Heart left ventricle (tissue), 13 donors: ENCODE data around the gene DNM1L.

Experiments used
- POLR2A ChIP-seq, 2 donors: fragments of 450-650 bp; IDR thresholded peaks; one replicate each; pipeline ENCODE4 v1.6.1; 2017; ENCODE audit warnings: antibody characterized with exemption in 2 of 2, mild to moderate bottlenecking in 2 of 2, moderate library complexity in 2 of 2
- TF ChIP-seq, protein P1 (sequence below), 12 donors: fragments of 200-600 bp; sonication (generic) in 4 of 12; IDR thresholded peaks; one replicate each; pipeline versions ENCODE4 v1.5.0 to v1.8.0; 2018 to 2022; ENCODE audit warnings: antibody characterized with exemption in 12 of 12, mild to moderate bottlenecking in 5 of 12
- donor health status: ischemic (EF 13 %, LVEDD 7.1; RV severe dilation, severe dysfunction).
- donor health status: DM: no; HTN: yes; CAD: no.
- donor health status: DM: no; HTN: no; CAD: no.
- donor health status: ischemic (EF 25% LVEDD 6.9; RV normal size, moderate dysfunction).
- donor health status: ischemic (EF 25% LVEDD 5.7; RV mildly dilated, moderate dysfunction).
- donor health status: ischemic (EF 35%, LVEDD 5.7; RV mildly dilated, moderate dysfunction).
- donor health status: nonischemic (EF 11% LVEDD 7.7; RV severe dilation, severe dysfunction).
- donor health status: DM: yes; HTN: yes; CAD: no.
- donor health status: PGD.
- donor health status: ischemic (EF 29% LVEDD 5.4; RV normal size, mild dysfunction).
- donor health status: nonischemic (EF 23%, LVEDD 6.1; RV moderate dilation, normal function).

DNA sequence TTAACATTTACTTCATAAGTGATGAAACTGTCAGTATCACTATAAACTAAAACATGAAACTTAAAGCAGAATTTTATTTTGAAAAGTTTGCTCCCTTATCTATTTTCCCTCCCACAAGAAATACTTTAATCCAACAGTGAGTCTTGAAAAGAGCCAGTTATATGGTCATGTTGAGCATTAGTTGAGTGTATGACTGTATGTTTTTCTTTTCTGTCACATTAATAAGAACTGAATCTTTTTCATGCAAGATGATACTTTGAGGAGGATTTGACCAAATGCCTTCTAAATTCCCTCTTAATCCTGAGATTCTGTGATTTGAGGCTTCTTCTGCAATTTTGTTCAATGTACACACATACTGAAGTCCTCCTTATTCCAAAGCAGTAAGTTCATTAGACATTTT is 110.3 kb downstream of the DNM1L start:
- TF ChIP-seq, protein P1, sequence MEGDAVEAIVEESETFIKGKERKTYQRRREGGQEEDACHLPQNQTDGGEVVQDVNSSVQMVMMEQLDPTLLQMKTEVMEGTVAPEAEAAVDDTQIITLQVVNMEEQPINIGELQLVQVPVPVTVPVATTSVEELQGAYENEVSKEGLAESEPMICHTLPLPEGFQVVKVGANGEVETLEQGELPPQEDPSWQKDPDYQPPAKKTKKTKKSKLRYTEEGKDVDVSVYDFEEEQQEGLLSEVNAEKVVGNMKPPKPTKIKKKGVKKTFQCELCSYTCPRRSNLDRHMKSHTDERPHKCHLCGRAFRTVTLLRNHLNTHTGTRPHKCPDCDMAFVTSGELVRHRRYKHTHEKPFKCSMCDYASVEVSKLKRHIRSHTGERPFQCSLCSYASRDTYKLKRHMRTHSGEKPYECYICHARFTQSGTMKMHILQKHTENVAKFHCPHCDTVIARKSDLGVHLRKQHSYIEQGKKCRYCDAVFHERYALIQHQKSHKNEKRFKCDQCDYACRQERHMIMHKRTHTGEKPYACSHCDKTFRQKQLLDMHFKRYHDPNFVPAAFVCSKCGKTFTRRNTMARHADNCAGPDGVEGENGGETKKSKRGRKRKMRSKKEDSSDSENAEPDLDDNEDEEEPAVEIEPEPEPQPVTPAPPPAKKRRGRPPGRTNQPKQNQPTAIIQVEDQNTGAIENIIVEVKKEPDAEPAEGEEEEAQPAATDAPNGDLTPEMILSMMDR (IDR thresholded peaks at IDR 0.05), result no peak
- no peak for TF ChIP-seq POLR2A (IDR thresholded peaks at IDR 0.05)
